ENCODE results near the gene HHATL. TPM values are rescaled to one million over a fixed set of nuclear protein-coding genes. Genes with fewer than 3 reads are reported as not detected.

The HHATL gene
- total RNA-seq, 1 experiment from 2014 or later: not detected

- ATAC-seq (no peak), DNase-seq (ENCODE audit: low read depth, low spot score) (no peak)
- Histone ChIP-seq H3K9me3 (ENCODE audit: control insufficient read depth, insufficient read depth, low read depth, low read length) (no peaks in the 10 kb centered on the region), H3K27ac (ENCODE audit: low read length) (no peak overlapping the region), H3K27me3 (ENCODE audit: control insufficient read depth, insufficient read depth, low read length) (no peaks in the 10 kb centered on the region), H3K4me1 (ENCODE audit: control insufficient read depth, insufficient read depth, low read length) (peaks cover 16% of the 10 kb centered on the region), H3K36me3 (ENCODE audit: control insufficient read depth, insufficient read depth, low read length) (peaks cover 9% of the 10 kb centered on the region), H3K4me3 (ENCODE audit: low read depth in 2 of 2, low read length in 2 of 2) (no peak overlapping the region)
- BruUV-seq (replicated peaks): no TSS peak
- in situ Hi-C loops (cut with HindIII; ENCODE audit: low pct_unique_long_range_greater_than_20kb, low sequenced_read_pairs): no loop called here
- CTCF ChIA-PET: no interaction called here
- POLR2A ChIA-PET: no interaction called here
- intact Hi-C loops (cut with micrococcal nuclease; ENCODE audit: unreplicated experiment): loop anchor here (5.0 kb wide), 1 partner anchor 93 kb away; no protein-coding TSS in a partner anchor
- TF ChIP-seq REST (IDR thresholded peaks at IDR 0.05; ENCODE audit: insufficient read depth in 1 of 2, low read depth in 2 of 2, low read length in 1 of 2) (no peak), TCF7L2 (IDR thresholded peaks at IDR 0.05; ENCODE audit: low read depth, low read length) (no peak)
- TF ChIP-seq, protein P1, sequence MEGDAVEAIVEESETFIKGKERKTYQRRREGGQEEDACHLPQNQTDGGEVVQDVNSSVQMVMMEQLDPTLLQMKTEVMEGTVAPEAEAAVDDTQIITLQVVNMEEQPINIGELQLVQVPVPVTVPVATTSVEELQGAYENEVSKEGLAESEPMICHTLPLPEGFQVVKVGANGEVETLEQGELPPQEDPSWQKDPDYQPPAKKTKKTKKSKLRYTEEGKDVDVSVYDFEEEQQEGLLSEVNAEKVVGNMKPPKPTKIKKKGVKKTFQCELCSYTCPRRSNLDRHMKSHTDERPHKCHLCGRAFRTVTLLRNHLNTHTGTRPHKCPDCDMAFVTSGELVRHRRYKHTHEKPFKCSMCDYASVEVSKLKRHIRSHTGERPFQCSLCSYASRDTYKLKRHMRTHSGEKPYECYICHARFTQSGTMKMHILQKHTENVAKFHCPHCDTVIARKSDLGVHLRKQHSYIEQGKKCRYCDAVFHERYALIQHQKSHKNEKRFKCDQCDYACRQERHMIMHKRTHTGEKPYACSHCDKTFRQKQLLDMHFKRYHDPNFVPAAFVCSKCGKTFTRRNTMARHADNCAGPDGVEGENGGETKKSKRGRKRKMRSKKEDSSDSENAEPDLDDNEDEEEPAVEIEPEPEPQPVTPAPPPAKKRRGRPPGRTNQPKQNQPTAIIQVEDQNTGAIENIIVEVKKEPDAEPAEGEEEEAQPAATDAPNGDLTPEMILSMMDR (IDR thresholded peaks at IDR 0.05): no peak
Measured at GRCh38 chr3:42649783-42650182, 52.8 kb downstream of the HHATL start.

DNA sequence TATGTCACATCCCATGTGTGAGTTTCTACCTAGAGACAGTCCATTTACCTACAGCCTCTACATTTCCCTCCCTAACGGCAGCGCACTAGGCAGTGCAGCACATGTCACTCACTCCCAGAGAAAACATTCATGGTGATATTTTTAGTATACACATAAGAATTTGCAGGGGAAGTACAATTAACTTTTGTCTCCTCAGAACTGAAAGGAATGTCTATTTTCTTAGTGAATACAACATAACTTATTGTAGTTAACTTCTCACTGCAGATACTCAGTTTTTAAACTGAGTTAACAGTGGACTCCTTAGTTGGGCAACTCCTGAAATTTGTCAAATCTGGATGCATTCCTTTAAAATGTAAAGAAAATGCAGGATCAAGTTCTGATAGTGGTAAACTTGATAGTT is 53.6 kb downstream of the HHATL start:
- H3K4me3 ChIP-seq (ENCODE audit: low read depth in 2 of 2, low read length in 2 of 2): no peak overlapping the region
- H3K27ac ChIP-seq (ENCODE audit: low read length): no peak overlapping the region
- BruUV-seq (replicated peaks): no TSS peak
- no peak for DNase-seq (ENCODE audit: low read depth, low spot score)
- ATAC-seq: no peak
- H3K9me3 ChIP-seq (ENCODE audit: control insufficient read depth, insufficient read depth, low read depth, low read length): no peaks in the 10 kb centered on the region
- peaks cover 16% of the 10 kb centered on the region for H3K4me1 ChIP-seq (ENCODE audit: control insufficient read depth, insufficient read depth, low read length)
- H3K27me3 ChIP-seq (ENCODE audit: control insufficient read depth, insufficient read depth, low read length): no peaks in the 10 kb centered on the region
- CTCF ChIA-PET: no interaction called here
- POLR2A ChIA-PET: interaction anchor here (0.6 kb wide), 1 partner anchor 123 kb away, joined by 10 read pairs; no protein-coding TSS in a partner anchor
- TF ChIP-seq TCF7L2 (IDR thresholded peaks at IDR 0.05; ENCODE audit: low read depth, low read length) (no peak), SIN3A (IDR thresholded peaks at IDR 0.05; ENCODE audit: borderline replicate concordance, insufficient read depth, low read depth, low read length) (no peak), REST (IDR thresholded peaks at IDR 0.05; ENCODE audit: insufficient read depth in 1 of 2, low read depth in 2 of 2, low read length in 1 of 2) (no peak), POLR2AphosphoS5 (IDR thresholded peaks at IDR 0.05; ENCODE audit: low read depth, low read length) (no peak)
- TF ChIP-seq, protein P1 (IDR thresholded peaks at IDR 0.05): no peak
- H3K36me3 ChIP-seq (ENCODE audit: control insufficient read depth, insufficient read depth, low read length): peaks cover 9% of the 10 kb centered on the region
- in situ Hi-C loops (cut with HindIII; ENCODE audit: low pct_unique_long_range_greater_than_20kb, low sequenced_read_pairs) (no loop called here), intact Hi-C loops (cut with micrococcal nuclease; ENCODE audit: unreplicated experiment) (no loop called here)

Data from Panc1 (cell line).